Suprapubic skin (tissue), 4 donors: ENCODE measurements around the gene ASL. TPM values are rescaled to one million over a fixed set of nuclear protein-coding genes. Genes with fewer than 3 reads are reported as not detected.

Source experiments
- DNase-seq, 2 donors: peaks; one replicate each; pipeline ENCODE4 v3.0.0-alpha.2; 2019; ENCODE audit warnings: low spot score in 2 of 2
- H3K27ac ChIP-seq: fragments of 200-600 bp; sonication (generic); one replicate; pipeline ENCODE4 v1.5.1; 2019
- H3K27me3 ChIP-seq: fragments of 200-600 bp; sonication (generic); one replicate; pipeline ENCODE4 v1.5.1; 2019
- H3K36me3 ChIP-seq: fragments of 200-600 bp; sonication (generic); one replicate; pipeline ENCODE4 v1.5.1; 2019
- H3K4me1 ChIP-seq: fragments of 200-600 bp; sonication (generic); one replicate; pipeline ENCODE4 v1.5.1; 2019
- H3K4me3 ChIP-seq: fragments of 200-600 bp; sonication (generic); one replicate; pipeline ENCODE4 v1.5.1; 2019; ENCODE audit warnings: mild to moderate bottlenecking
- H3K9me3 ChIP-seq: fragments of 200-600 bp; sonication (generic); one replicate; pipeline ENCODE4 v1.5.1; 2019
- EP300 ChIP-seq: sonication (generic); formaldehyde crosslinking; IDR thresholded peaks from one replicate; pipeline ENCODE4 v1.6.1; 2017; ENCODE audit warnings: antibody characterized with exemption
- POLR2A ChIP-seq, 2 donors: fragments of 450-650 bp; IDR thresholded peaks; one replicate each; pipeline ENCODE4 v1.6.1; 2017; ENCODE audit warnings: antibody characterized with exemption in 2 of 2, mild to moderate bottlenecking in 2 of 2, moderate library complexity in 2 of 2
- POLR2AphosphoS5 ChIP-seq, 3 donors: sonication (generic); formaldehyde crosslinking; IDR thresholded peaks; one replicate each; pipeline ENCODE4 v1.6.1; 2017; ENCODE audit warnings: antibody characterized with exemption in 3 of 3
- WGBS: methylation state at CpG from one replicate; pipeline ENCODE4 v1.1.5; 2018; 5-methylcytosine and 5-hydroxymethylcytosine counted together
- total RNA-seq, 4 donors: library from RNA; depleted of rRNA; stranded (reverse); fragments of >200 nt; gene quantifications; one replicate each; pipeline ENCODE4 v1.1.0, GENCODE V29; 2016
- TF ChIP-seq, protein P1 (sequence below), 2 donors: fragments of 200-600 bp in 1 of 2; fragments of 450-650 bp in 1 of 2; sonication (generic) in 1 of 2; IDR thresholded peaks; one replicate each; pipeline ENCODE4 v1.5.1; 2016 to 2019; ENCODE audit warnings: antibody characterized with exemption in 2 of 2, mild to moderate bottlenecking in 1 of 2, moderate library complexity in 1 of 2

Gene ASL
- total RNA-seq, 4 donors from 2014 or later, result 14.3 to 30.8 (median 22.4) TPM

DNA sequence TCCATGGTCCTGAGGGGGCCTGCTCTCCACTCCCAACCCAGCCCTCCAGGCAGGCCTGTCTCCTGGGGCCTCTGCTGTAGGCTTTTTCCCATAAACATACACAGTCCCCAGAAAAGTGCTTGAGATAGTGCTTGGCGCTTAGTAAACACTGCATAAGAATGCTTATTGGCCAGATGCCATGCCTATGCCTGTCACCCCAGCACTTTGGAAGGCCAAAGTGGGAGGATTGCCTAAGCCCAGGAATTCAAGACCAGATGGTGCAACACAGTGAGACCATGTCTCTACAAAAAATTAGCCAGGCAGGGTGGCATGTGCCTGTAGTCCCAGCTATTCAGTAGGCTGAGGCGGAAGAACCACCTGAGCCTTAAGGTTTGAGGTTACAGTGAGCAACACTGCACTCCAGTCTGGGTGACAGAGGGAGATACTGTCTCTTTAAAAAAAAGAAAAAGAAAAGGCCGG lies 24.6 kb upstream of the ASL start:
- Histone ChIP-seq H3K4me1 (no peaks in the 10 kb centered on the region), H3K27me3 (no peaks in the 10 kb centered on the region), H3K27ac (no peak overlapping the region), H3K4me3 (no peak overlapping the region), H3K36me3 (no peaks in the 10 kb centered on the region), H3K9me3 (no peaks in the 10 kb centered on the region)
- no peak for TF ChIP-seq EP300
- TF ChIP-seq, protein P1, sequence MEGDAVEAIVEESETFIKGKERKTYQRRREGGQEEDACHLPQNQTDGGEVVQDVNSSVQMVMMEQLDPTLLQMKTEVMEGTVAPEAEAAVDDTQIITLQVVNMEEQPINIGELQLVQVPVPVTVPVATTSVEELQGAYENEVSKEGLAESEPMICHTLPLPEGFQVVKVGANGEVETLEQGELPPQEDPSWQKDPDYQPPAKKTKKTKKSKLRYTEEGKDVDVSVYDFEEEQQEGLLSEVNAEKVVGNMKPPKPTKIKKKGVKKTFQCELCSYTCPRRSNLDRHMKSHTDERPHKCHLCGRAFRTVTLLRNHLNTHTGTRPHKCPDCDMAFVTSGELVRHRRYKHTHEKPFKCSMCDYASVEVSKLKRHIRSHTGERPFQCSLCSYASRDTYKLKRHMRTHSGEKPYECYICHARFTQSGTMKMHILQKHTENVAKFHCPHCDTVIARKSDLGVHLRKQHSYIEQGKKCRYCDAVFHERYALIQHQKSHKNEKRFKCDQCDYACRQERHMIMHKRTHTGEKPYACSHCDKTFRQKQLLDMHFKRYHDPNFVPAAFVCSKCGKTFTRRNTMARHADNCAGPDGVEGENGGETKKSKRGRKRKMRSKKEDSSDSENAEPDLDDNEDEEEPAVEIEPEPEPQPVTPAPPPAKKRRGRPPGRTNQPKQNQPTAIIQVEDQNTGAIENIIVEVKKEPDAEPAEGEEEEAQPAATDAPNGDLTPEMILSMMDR (IDR thresholded peaks at IDR 0.05), result no peak
- no peak for TF ChIP-seq POLR2AphosphoS5 (IDR thresholded peaks at IDR 0.05)
- no peak for TF ChIP-seq POLR2A (IDR thresholded peaks at IDR 0.05)
- no peak for DNase-seq
- WGBS, result 58% methylated on average over 2 of the region's 3 CpGs

DNA sequence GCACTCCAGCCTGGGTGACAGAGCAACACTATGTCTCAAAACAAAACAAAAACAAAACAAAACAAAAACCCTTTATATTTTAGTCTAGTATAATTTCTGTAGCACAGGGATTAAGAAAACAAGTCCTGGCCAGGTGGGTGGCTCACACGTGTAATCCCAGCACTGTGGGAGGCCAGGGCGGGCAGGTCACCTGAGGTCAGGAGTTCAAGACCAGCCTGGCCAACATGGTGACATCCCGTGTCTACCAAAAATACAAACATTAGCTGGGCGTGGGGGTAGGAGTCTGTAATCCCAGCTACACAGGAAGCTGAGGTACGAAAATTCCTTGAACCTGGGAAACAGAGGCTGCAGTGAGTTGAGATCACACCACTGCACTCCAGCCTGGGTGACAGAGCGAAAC lies 23.2 kb upstream of the ASL start:
- TF ChIP-seq POLR2AphosphoS5 (IDR thresholded peaks at IDR 0.05) (no peak), EP300 (no peak), POLR2A (IDR thresholded peaks at IDR 0.05) (no peak)
- TF ChIP-seq, protein P1 (IDR thresholded peaks at IDR 0.05), result no peak
- H3K4me1 ChIP-seq, result no peaks in the 10 kb centered on the region
- WGBS, result 86% methylated on average over 6 of the region's 6 CpGs
- DNase-seq, result no peak
- H3K27me3 ChIP-seq, result no peaks in the 10 kb centered on the region
- no peaks in the 10 kb centered on the region for H3K9me3 ChIP-seq
- no peaks in the 10 kb centered on the region for H3K36me3 ChIP-seq
- no peak overlapping the region for H3K27ac ChIP-seq
- H3K4me3 ChIP-seq, result no peak overlapping the region

DNA sequence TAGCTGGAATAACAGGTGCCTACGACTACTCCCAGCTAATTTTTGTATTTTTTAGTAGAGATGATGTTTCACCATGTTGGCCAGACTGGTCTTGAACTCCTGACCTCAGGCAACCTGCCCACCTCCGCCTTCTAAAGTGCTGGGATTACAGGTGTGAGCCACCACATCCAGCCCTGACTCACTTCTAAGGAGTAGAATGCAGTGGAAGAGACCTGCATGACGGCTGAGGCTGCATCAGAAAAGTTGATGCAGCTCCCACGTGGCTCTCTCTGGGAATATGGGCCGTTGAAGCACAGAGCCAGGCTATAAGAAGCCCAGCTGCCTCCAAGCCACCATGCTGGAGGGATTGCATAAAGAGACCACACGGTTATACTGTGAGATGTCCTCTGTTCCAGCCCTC lies 21.6 kb upstream of the ASL start:
- Histone ChIP-seq H3K36me3 (no peaks in the 10 kb centered on the region), H3K4me3 (no peak overlapping the region), H3K9me3 (no peaks in the 10 kb centered on the region), H3K27me3 (no peaks in the 10 kb centered on the region), H3K27ac (no peak overlapping the region), H3K4me1 (no peaks in the 10 kb centered on the region)
- 80% methylated on average over 6 of the region's 6 CpGs for WGBS
- no peak for TF ChIP-seq EP300
- TF ChIP-seq POLR2A (IDR thresholded peaks at IDR 0.05), result no peak
- no peak for TF ChIP-seq POLR2AphosphoS5 (IDR thresholded peaks at IDR 0.05)
- TF ChIP-seq, protein P1 (IDR thresholded peaks at IDR 0.05), result no peak
- DNase-seq, result no peak

DNA sequence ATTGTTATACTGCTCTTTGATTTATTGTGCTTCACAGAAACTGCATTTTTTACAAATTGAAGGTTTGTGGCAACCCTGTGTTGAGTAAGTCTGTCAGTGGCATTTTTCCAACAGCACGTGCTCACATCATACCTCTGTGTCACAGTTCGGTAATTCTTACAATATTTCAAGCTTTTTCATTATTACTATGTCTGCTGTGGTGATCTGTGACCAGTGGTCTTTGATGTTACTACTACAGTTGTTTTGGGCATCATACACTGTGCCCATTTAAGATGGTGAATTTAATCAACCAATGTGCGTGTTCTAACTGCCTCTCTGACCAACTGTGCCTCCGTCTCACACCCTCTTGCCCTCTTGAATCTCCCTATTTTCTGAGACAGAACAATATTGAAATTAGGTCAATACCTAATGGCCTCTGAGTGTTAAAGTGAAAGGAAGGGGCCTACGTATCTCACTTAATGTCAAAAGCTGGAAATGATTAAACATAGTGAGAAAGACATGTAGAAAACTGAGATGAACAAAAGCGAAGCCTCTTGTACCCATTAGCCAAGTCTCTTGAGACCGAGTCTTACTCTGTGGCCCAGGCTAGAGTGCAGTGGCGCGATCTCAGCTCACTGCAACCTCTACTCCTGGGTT lies 20.2 kb upstream of the ASL start:
- no peak for TF ChIP-seq EP300
- TF ChIP-seq, protein P1 (IDR thresholded peaks at IDR 0.05), result no peak
- H3K27ac ChIP-seq, result no peak overlapping the region

DNA sequence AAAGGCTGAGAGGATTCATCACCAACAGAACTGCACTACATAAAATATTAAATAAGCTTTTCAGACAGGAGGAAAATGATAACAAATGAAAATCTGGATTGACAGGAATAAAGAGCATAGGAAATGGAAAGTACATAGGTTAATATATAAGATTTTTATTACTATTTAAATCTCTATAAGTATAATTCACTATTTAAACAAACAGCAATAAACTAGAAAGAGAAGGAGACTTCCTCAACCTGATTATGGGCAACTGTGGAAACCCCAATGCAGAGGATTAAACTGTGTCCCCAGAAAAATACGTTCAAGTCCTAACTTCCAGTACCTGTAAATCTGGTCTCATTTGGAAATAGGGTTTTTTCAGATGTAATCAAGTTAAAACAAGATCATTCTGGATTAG lies 14.8 kb upstream of the ASL start:
- no peak for TF ChIP-seq POLR2AphosphoS5 (IDR thresholded peaks at IDR 0.05)
- TF ChIP-seq POLR2A (IDR thresholded peaks at IDR 0.05), result no peak
- TF ChIP-seq, protein P1 (IDR thresholded peaks at IDR 0.05), result no peak
- no peak for TF ChIP-seq EP300
- H3K36me3 ChIP-seq, result no peaks in the 10 kb centered on the region
- WGBS, result 84% methylated on average over 1 of the region's 1 CpG
- no peak overlapping the region for H3K27ac ChIP-seq
- H3K9me3 ChIP-seq, result no peaks in the 10 kb centered on the region
- no peaks in the 10 kb centered on the region for H3K27me3 ChIP-seq
- H3K4me3 ChIP-seq, result no peak overlapping the region
- H3K4me1 ChIP-seq, result no peaks in the 10 kb centered on the region
- no peak for DNase-seq

More for the DNA sequence above, 20.2 kb upstream of the ASL start:
- DNase-seq, result no peak
- Histone ChIP-seq H3K9me3 (no peaks in the 10 kb centered on the region), H3K27me3 (no peaks in the 10 kb centered on the region), H3K4me1 (no peaks in the 10 kb centered on the region), H3K4me3 (no peak overlapping the region), H3K36me3 (no peaks in the 10 kb centered on the region)
- 79% methylated on average over 9 of the region's 9 CpGs for WGBS
